ENCODE data around the gene TRMT44. TPM values are rescaled to one million over a fixed set of nuclear protein-coding genes. Genes with fewer than 3 reads are reported as not detected.

TRMT44 gene
- total and polyA plus RNA-seq, 2 donors (not counting 1 experiment from before 2014, with no cell fraction given) = 13.3 to 37.4 TPM

- no peaks in the 10 kb centered on the region for H3K4me1 ChIP-seq (ENCODE audit: control insufficient read depth in 2 of 2, insufficient read depth in 2 of 2, low read length in 2 of 2)
- no peak for ATAC-seq (ENCODE audit: low read depth)
- ChIA-PET POLR2A (no interaction called here), CTCF (interaction anchor here (1.2 kb wide), 1 partner anchor 11 kb away, joined by 3 read pairs; no protein-coding TSS in a partner anchor)
- no peak overlapping the region for H3K27ac Mint-ChIP-seq
- H2AFZ ChIP-seq (ENCODE audit: insufficient read depth, low read depth, low read length, poor library complexity, severe bottlenecking) = no peak overlapping the region
- H3K9me3 Mint-ChIP-seq (ENCODE audit: insufficient read depth) = no peaks in the 10 kb centered on the region
- DNase-seq = no peak
- no peak for TF ChIP-seq EZH2 (IDR thresholded peaks at IDR 0.05; ENCODE audit: borderline replicate concordance, insufficient read depth, low read depth, low read length, poor library complexity, severe bottlenecking)
- TF ChIP-seq CTCF (IDR thresholded peaks at IDR 0.05) = no peak
- no peaks in the 10 kb centered on the region for H3K27me3 ChIP-seq (replicated peaks in 1 of 4; ENCODE audit: control extremely low read depth in 1 of 4, control insufficient read depth in 3 of 4, insufficient read depth in 4 of 4, low read length in 3 of 4)
- H3K9ac ChIP-seq (ENCODE audit: low read length) = no peak overlapping the region
- WGBS (ENCODE audit: insufficient coverage) = 94% methylated on average over 9 of the region's 14 CpGs
- no peaks in the 10 kb centered on the region for H4K20me1 ChIP-seq (ENCODE audit: control insufficient read depth, insufficient read depth, low read length, poor library complexity, severe bottlenecking)
- no peak overlapping the region for H3K4me3 Mint-ChIP-seq
- H3K9me3 ChIP-seq (ENCODE audit: control extremely low read depth in 1 of 3, control insufficient read depth in 2 of 3, insufficient read depth in 1 of 3, low read length in 2 of 3) = no peaks in the 10 kb centered on the region
- H3K27ac ChIP-seq (ENCODE audit: low read length in 2 of 2) = no peak overlapping the region
- H3K4me3 ChIP-seq (ENCODE audit: control extremely low read depth in 1 of 5, extremely low read depth in 1 of 5, insufficient read depth in 1 of 5, low read depth in 2 of 5, low read length in 4 of 5) = no peak overlapping the region
- H3K79me2 ChIP-seq (ENCODE audit: control insufficient read depth, insufficient read depth, low read length) = no peaks in the 10 kb centered on the region
- intact Hi-C loops (cut with micrococcal nuclease) = no loop called here
- H3K4me1 Mint-ChIP-seq = peaks cover 2% of the 10 kb centered on the region
- H3K4me2 ChIP-seq (replicated peaks; ENCODE audit: low read depth, low read length, poor library complexity, severe bottlenecking) = no peak overlapping the region
- peaks cover 3 to 53% of the 10 kb centered on the region in 2 experiments for H3K36me3 ChIP-seq (replicated peaks in 1 of 2; ENCODE audit: control extremely low read depth in 1 of 2, control insufficient read depth in 1 of 2, extremely low read depth in 1 of 2, insufficient read depth in 2 of 2, low read length in 1 of 2)
- no peaks in the 10 kb centered on the region for H3K27me3 Mint-ChIP-seq
Measured at GRCh38 chr4:8464381-8464780, 23.8 kb downstream of the TRMT44 start.

- intact Hi-C loops (cut with micrococcal nuclease) = no loop called here
Measured at GRCh38 chr4:8465615-8466611, 25.3 kb downstream of the TRMT44 start.

More at GRCh38 chr4:8465615-8466611, 25.3 kb downstream of the TRMT44 start:
- Histone ChIP-seq H4K20me1 (ENCODE audit: control insufficient read depth, insufficient read depth, low read length, poor library complexity, severe bottlenecking) (no peaks in the 10 kb centered on the region), H3K4me2 (replicated peaks; ENCODE audit: low read depth, low read length, poor library complexity, severe bottlenecking) (no peak overlapping the region), H3K27ac (ENCODE audit: low read length in 2 of 2) (no peak overlapping the region), H3K36me3 (replicated peaks in 1 of 2; ENCODE audit: control extremely low read depth in 1 of 2, control insufficient read depth in 1 of 2, extremely low read depth in 1 of 2, insufficient read depth in 2 of 2, low read length in 1 of 2) (peaks cover 3 to 53% of the 10 kb centered on the region in 2 experiments), H3K27me3 (replicated peaks in 1 of 4; ENCODE audit: control extremely low read depth in 1 of 4, control insufficient read depth in 3 of 4, insufficient read depth in 4 of 4, low read length in 3 of 4) (no peaks in the 10 kb centered on the region), H3K4me3 (ENCODE audit: control extremely low read depth in 1 of 5, extremely low read depth in 1 of 5, insufficient read depth in 1 of 5, low read depth in 2 of 5, low read length in 4 of 5) (no peak overlapping the region), H3K9me3 (ENCODE audit: control extremely low read depth in 1 of 3, control insufficient read depth in 2 of 3, insufficient read depth in 1 of 3, low read length in 2 of 3) (no peaks in the 10 kb centered on the region), H3K4me1 (ENCODE audit: control insufficient read depth in 2 of 2, insufficient read depth in 2 of 2, low read length in 2 of 2) (no peaks in the 10 kb centered on the region), H3K79me2 (ENCODE audit: control insufficient read depth, insufficient read depth, low read length) (no peaks in the 10 kb centered on the region), H3K9ac (ENCODE audit: low read length) (no peak overlapping the region), H2AFZ (ENCODE audit: insufficient read depth, low read depth, low read length, poor library complexity, severe bottlenecking) (no peak overlapping the region)
- no peaks in the 10 kb centered on the region for H3K9me3 Mint-ChIP-seq (ENCODE audit: insufficient read depth)
- peaks cover 2% of the 10 kb centered on the region for H3K4me1 Mint-ChIP-seq
- no peak overlapping the region for H3K27ac Mint-ChIP-seq
- CTCF ChIA-PET = no interaction called here
- no peaks in the 10 kb centered on the region for H3K27me3 Mint-ChIP-seq
- POLR2A ChIA-PET = no interaction called here
- DNase-seq = no peak
- TF ChIP-seq EZH2 (IDR thresholded peaks at IDR 0.05; ENCODE audit: borderline replicate concordance, insufficient read depth, low read depth, low read length, poor library complexity, severe bottlenecking) (no peak), CTCF (IDR thresholded peaks at IDR 0.05) (no peak)
- no peak overlapping the region for H3K4me3 Mint-ChIP-seq
- WGBS (ENCODE audit: insufficient coverage) = 95% methylated on average over 29 of the region's 31 CpGs
- no peak for ATAC-seq (ENCODE audit: low read depth)
